GM12892 (cell line): Measurements from ENCODE around the gene ANKRD53.

Source experiments
- POLR2A ChIP-seq: IDR thresholded peaks from 2 replicates; pipeline ENCODE4 v1.6.1; 2011; ENCODE audit warnings: low read depth, low read length, control low read depth
- POLR2AphosphoS5 ChIP-seq: IDR thresholded peaks from 2 replicates; pipeline ENCODE4 v1.6.1; 2011; ENCODE audit warnings: low read depth, low read length, control low read depth

- no peak for TF ChIP-seq POLR2A
- no peak for TF ChIP-seq POLR2AphosphoS5
These were observed 25.7 kb downstream of the ANKRD53 start for GRCh38 chr2:71003966-71004755.
